Activated CD4-positive, alpha-beta T cell treated with anti-CD3 and anti-CD28 coated beads, Interleukin-2, amount 50 U/mL, for 4 hours (primary cell): ENCODE results near the gene ZBTB25.

ENCODE experiments used
- DNase-seq, 2 experiments: peaks; one replicate each; pipeline ENCODE4 v3.0.0-alpha.2; 2020

Gene ZBTB25

GRCh38 chr14:64438181-64438841 lies 65.3 kb downstream of the ZBTB25 start:
- DNase-seq: no peak

DNA sequence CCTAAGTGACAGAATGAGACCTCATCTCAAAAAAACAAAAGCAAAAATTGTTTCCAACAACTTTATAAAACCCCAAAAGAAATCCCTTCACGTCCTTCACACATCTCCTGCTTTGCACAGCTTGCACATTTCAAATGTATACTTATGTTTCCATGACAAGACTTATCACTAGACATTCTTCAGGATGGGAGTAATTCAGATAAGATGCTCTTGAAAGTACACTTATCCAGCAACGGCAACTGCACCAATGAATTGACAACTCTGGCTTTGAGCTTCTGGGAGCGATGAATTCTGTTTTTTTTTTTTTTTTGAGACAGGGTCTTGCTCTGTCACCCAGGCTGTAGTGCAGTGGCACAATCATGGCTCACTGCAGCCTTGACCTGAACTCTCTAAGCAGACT lies 69.1 kb downstream of the ZBTB25 start:
- DNase-seq: no peak

- no peak for DNase-seq
Observed at GRCh38 chr14:64423987-64424386, 79.7 kb downstream of the ZBTB25 start.

DNA sequence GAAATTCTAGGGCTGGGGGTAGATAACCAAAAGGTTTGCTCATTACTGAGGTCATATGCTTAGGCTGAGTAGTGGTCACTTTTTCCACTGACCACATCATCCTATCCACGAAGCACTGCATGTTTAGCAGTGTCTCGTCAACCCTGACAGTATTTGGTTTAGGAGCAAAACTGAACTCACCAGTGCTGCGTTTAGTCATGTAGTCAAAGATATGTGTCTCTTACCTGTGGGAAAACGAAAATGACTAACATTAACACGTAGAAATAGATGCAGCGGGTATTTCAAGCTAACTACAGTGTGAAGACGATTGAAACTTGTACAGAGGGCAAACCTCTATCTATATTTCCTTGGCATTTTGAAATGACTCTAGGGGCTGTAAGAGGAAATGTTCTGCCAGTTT lies 80.9 kb downstream of the ZBTB25 start:
- DNase-seq: no peak

GRCh38 chr14:64422005-64422404 lies 81.6 kb downstream of the ZBTB25 start:
- no peak for DNase-seq

DNA sequence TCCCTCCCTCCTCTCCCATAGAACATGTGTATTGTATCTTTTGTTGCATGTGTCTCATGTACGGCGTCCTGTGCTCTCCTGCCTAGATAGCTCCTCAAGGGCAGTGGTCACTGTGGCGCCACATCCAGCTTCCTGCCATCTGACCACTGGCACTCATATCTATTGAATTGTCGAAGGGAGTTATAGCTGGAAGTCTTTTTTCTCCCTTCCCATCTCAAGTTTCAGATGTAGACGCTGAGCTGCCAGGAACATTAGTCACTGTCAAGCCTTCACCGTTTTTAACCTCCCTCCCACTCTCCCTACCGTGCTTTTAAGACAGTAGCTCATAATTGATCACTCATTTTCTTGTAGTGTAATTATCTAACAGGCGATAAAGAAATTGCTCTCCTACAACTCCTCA lies 82.5 kb downstream of the ZBTB25 start:
- no peak for DNase-seq

- DNase-seq: no peak
Observed at GRCh38 chr14:64419003-64419402, 84.6 kb downstream of the ZBTB25 start.

DNA sequence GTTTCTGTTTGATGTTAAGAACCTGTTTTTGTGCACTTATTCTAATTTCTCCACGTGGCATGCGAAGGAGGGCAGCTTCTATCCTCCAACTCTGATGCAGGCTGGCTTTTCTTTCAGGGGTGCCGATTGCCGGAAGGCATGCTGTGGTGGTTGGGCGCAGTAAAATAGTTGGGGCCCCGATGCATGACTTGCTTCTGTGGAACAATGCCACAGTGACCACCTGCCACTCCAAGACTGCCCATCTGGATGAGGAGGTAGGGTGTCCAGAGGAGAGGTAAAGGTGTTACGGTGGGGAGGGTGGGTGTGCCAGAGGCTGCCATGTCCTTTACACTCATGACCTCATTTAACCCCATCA lies 85.9 kb downstream of the ZBTB25 start:
- DNase-seq: no peak

DNA sequence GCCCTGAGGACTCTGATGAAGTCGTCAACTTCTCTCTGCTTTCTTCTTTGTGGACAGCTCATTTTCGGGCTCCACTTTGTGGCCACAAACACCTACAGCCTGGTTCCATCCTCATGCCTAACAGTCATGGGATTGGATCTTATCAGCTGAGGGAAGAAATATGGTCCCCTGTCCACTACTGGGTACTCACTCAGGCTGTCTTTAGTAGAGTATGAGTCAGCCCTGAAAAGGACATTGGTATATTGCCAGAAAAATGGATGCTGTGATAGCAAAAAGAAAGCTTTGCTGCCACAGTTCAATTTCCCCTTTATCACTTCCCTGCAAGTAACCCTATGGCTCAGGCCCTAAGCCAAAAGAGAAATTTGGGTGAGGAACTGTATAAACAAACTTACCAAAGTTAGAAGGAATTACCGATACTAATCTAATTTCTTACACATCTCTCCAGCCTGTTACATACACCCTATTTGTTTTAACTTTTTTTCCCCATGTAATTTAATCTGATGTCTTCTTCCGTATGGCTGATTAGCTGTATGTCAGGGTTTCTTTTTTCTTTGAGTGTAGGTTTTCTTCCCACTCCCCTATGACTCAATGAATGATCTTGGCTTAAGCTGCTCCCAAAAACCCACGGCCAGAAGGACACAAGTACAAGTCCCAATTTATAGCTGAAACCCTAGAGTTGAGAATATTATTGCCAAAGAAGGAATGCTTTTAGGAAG lies 86.4 kb downstream of the ZBTB25 start:
- DNase-seq: no peak

DNA sequence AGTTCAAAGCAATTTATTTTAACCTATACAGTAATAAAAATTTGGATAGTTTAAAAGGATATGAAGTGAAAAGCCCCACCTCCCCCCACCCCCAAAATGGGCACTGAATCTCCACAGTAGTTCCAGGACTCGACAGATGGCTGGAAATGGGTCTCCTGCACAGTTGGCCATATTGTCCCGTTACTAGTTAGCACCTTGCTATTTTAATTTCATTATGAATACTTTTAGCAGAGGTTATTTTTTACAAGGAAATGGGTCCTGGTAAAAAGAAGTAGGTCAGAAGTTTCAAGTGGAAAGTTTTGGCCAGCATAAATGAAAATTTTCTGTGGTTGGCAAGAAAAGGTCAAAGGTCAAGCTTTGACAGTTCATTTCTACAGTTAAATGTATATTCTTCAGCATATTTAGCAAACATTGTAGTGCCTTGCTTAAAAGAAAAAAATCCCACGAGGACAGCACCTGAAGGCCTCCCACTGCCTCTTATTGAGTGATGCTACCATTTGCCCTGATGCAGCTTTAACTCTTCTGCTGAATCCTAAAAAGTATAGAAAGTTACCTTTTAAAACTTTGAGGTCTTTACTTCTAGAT lies 87.2 kb downstream of the ZBTB25 start:
- no peak for DNase-seq

GRCh38 chr14:64412237-64412636 lies 91.4 kb downstream of the ZBTB25 start:
- DNase-seq: no peak

GRCh38 chr14:64411001-64411400 lies 92.6 kb downstream of the ZBTB25 start:
- DNase-seq: no peak

DNA sequence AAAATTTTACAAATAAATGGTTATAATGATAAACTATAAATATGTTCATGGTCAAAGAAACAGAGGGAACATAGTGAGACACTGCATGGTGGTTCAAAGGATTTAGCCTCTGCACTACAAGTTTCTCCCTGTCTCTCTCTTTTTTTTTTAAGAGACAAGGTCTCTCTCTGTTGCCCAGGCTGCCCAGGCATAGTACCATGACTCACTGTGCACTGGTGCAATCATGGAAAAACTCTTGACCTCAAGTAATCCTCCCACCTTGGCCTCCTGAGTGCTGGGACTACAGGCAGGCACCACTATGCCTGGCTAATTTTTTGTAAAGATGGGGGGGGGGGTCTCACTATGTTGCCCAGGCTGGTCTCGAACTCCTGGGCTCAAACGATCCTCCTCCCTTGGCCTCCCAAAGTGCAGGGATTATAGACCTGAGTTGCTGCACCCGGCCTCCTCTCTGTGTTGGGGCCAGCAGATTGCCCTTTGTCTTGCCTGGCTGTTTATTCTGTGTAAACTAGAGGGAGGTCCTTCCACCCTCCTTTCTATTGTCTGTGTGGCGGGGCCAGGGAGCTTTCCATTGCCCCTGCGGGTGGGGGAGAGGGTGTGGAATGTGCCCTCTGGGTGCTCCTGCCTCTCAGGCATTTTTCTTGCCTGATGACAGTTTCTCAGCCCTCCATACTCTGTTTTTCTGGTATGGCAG lies 93.4 kb downstream of the ZBTB25 start:
- no peak for DNase-seq

DNA sequence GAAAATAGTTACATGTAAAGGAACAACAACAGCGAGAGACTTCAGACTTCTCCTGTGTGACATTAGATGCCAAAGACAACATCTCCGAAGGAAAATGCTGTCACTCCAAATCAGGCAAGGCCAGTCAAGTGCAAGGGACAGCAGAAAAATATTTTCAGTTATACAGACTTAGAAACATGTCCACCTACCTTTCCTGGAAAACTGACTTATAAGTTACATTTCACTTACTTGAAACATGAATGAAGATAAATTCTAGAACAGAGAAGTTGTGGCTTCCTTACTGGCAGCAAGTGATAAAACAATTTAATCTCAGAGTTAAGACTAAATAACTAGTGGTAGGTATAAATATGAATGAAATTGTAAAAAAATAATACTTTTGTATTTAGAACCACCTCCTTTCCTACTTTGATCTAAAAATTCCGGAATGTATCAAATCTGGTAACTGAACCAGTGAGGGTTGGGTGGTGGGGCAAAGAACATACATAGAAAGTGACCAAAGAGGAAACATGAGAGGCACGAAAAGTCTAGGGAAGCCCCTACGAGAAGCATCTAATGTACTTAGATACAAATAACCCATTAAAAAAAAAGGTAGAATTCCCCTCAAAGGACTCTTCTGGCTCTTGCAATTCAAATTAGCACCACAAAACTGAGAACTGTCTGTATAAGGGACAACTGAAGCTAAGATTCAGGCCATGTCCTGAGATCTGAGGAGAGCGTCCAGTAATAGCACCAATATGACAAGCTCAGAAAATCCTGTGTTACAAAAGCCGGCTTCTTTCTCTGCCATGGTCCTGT lies 94.3 kb downstream of the ZBTB25 start:
- DNase-seq: no peak

DNA sequence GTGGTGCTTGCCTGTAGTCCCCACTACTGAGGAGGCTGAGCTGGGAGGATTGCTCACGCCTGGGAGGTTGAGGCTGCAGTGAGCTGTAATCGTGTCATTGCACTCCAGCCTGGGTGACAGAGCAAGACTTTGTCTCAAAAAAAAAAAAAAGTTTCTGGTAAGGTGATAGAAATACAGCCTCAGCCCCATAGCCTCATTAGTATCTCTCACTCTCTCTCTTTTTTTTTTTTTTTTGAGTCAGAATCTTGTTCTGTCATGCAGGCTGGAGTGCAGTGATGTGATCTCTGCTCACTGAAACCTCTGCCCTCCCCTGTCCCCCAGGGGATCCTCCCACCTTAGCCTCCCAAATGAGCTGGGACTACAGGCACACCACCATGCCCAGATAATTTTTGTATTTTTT lies 96.3 kb downstream of the ZBTB25 start:
- DNase-seq: no peak

- DNase-seq: no peak
Observed at GRCh38 chr14:64405295-64405694, 98.3 kb downstream of the ZBTB25 start.

- no peak for DNase-seq
Observed at GRCh38 chr14:64401949-64402348, 101.7 kb downstream of the ZBTB25 start.

DNA sequence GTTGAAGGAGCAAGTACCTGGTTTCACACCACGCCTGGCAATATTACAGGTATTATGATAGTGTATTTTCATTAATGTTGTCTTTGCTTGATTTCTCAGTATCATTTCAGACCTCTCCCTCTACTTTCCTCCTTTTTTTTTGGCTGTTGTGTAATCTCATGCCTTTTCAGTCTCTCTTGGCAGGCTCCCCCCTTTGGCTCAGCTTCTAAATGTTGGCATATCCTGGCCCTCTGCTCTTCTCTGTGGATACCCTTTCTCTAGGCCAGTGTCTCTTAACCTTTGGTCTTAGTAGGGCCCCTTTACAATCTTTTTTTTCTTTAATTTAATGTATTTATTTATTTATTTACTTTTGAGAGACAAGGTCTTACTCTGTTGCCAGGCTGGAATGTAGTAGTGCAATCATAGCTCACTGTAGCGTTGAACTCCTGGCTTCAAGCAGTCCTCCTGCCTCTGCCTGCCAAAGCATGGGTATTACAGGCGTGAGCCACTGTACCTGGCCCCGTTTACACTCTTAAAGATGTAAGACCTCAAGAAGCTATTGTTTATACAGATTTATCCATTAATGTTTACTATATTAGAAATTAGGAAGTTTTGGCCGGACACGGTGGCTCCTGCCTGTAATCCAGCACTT lies 102.7 kb downstream of the ZBTB25 start:
- DNase-seq: no peak
